OCI-LY7 (cell line): ENCODE measurements around the gene CSTB. TPM values are rescaled to one million over a fixed set of nuclear protein-coding genes. Genes with fewer than 3 reads are reported as not detected.

ENCODE experiments used
- BruUV-seq: library from RNA; stranded (reverse); fragments of 400-500 nt; replicated peaks from 2 replicates; lab custom pipeline; 2021; lab: Mats Ljungman, UMichigan
- CTCF ChIA-PET: fragments of 300-600 bp; sonication (Branson Sonifier 250); formaldehyde crosslinking; loops from one replicate; lab custom pipeline; 2022; ENCODE audit warnings: antibody characterized with exemption; ENCODE audit not compliant: unreplicated experiment; lab: Charles Lee
- POLR2A ChIA-PET: fragments of 300-600 bp; sonication (Branson Sonifier 250); formaldehyde crosslinking; loops from one replicate; lab custom pipeline; 2022; ENCODE audit warnings: antibody characterized with exemption; lab: Charles Lee
- DNase-seq: peaks from one replicate; pipeline ENCODE4 v3.0.0-alpha.2; 2015; ENCODE audit warnings: low spot score
- H2AFZ ChIP-seq: fragments of 200-600 bp; sonication (generic), shearing (Covaris generic); 2 replicates; pipeline ENCODE4 v1.6.1; 2014; ENCODE audit warnings: mild to moderate bottlenecking, antibody characterized with exemption, low read length, moderate library complexity
- H3K27ac ChIP-seq: fragments of 200-600 bp; sonication (generic); 2 replicates; pipeline ENCODE4 v1.5.1; 2014; ENCODE audit warnings: mixed run types, low read depth, mild to moderate bottlenecking, moderate library complexity, low read length, inconsistent platforms; ENCODE audit not compliant: poor library complexity, severe bottlenecking
- H3K36me3 ChIP-seq: fragments of 200-600 bp; sonication (generic); 2 replicates; pipeline ENCODE4 v1.6.1; 2014; ENCODE audit warnings: mild to moderate bottlenecking, antibody characterized with exemption, low read length, moderate library complexity, mixed read lengths; ENCODE audit not compliant: insufficient read depth
- H3K4me1 ChIP-seq: fragments of 200-600 bp; sonication (generic); 2 replicates; pipeline ENCODE4 v1.5.1; 2014; ENCODE audit warnings: mild to moderate bottlenecking, low read length; ENCODE audit not compliant: insufficient read depth, poor library complexity, severe bottlenecking
- H3K4me2 ChIP-seq: fragments of 200-600 bp; sonication (generic); 2 replicates; pipeline ENCODE4 v1.6.1; 2014; ENCODE audit warnings: mild to moderate bottlenecking, low read length
- H3K4me3 ChIP-seq: fragments of 200-600 bp; sonication (generic); 2 replicates; pipeline ENCODE4 v1.5.1; 2014; ENCODE audit warnings: mild to moderate bottlenecking, low read depth, low read length; ENCODE audit not compliant: poor library complexity, severe bottlenecking
- H3K79me2 ChIP-seq: fragments of 200-600 bp; sonication (generic); 2 replicates; pipeline ENCODE4 v1.6.1; 2016; ENCODE audit warnings: low read depth, mild to moderate bottlenecking, low read length, moderate library complexity, mixed read lengths; ENCODE audit not compliant: insufficient read depth
- H3K9me2 ChIP-seq: fragments of 200-600 bp; sonication (generic); 2 replicates; pipeline ENCODE4 v1.6.1; 2016; ENCODE audit warnings: mild to moderate bottlenecking, low read length, mixed read lengths; ENCODE audit not compliant: insufficient read depth
- H3K9me3 ChIP-seq: fragments of 200-600 bp; sonication (generic); 2 replicates; pipeline ENCODE4 v1.6.1; 2014; ENCODE audit warnings: mild to moderate bottlenecking, mixed run types, low read length, mixed read lengths
- H4K20me1 ChIP-seq: fragments of 200-600 bp; sonication (generic); 2 replicates; pipeline ENCODE4 v1.6.1; 2014; ENCODE audit warnings: mild to moderate bottlenecking, antibody characterized with exemption, low read length, moderate library complexity, mixed read lengths; ENCODE audit not compliant: insufficient read depth
- EZH2phosphoT487 ChIP-seq: fragments of 200-600 bp; sonication (generic); IDR thresholded peaks from 2 replicates; pipeline ENCODE4 v1.6.1; 2018; ENCODE audit warnings: low read depth, borderline replicate concordance, mild to moderate bottlenecking, mixed run types, antibody characterized with exemption, low read length, moderate library complexity, mixed read lengths
- intact Hi-C: fragments of 100-400 bp; cut with micrococcal nuclease; formaldehyde crosslinking; loops from one replicate; pipeline ENCODE4 v1.10.0; 2022; ENCODE audit not compliant: unreplicated experiment
- total RNA-seq, 2 experiments: library from RNA; depleted of rRNA in 1 of 2; stranded (reverse); fragments of >200 nt in 1 of 2; shearing (Covaris generic) in 1 of 2; gene quantifications; 2 replicates each; pipeline ENCODE4 v1.2.3, GENCODE V29; 2014 to 2022
- TF ChIP-seq, protein P1 (sequence below): fragments of 200-600 bp; sonication (generic); conservative IDR thresholded peaks from 2 replicates; pipeline ENCODE4 v1.5.1; 2014; ENCODE audit warnings: mild to moderate bottlenecking, antibody characterized with exemption, low read length, moderate library complexity, mixed read lengths

CSTB gene
- total RNA-seq, 2 experiments from 2014 or later, result 15.6 to 33.3 TPM

DNA sequence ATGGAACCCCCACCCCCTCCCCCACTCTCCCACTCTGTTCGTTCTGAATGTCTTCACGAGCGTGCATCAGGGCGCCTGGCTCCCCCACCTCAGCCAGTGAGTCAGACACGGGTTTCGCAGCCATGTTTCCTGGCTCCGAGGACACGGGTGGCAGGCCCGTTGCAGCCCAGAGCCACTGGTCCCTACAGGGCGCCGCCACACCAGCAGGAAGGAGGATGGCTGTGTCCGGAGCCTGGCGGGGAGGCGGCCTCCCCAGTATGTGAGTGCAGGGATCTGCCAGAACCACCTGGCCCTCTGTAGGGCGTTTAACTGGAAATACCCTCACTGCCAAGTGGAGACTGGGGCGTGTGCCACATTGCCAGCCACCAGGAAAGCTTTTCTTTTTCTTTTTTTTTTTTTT lies 18.5 kb downstream of the CSTB start:
- intact Hi-C loops, result no loop called here
- TF ChIP-seq EZH2phosphoT487, result no peak
- TF ChIP-seq, protein P1, sequence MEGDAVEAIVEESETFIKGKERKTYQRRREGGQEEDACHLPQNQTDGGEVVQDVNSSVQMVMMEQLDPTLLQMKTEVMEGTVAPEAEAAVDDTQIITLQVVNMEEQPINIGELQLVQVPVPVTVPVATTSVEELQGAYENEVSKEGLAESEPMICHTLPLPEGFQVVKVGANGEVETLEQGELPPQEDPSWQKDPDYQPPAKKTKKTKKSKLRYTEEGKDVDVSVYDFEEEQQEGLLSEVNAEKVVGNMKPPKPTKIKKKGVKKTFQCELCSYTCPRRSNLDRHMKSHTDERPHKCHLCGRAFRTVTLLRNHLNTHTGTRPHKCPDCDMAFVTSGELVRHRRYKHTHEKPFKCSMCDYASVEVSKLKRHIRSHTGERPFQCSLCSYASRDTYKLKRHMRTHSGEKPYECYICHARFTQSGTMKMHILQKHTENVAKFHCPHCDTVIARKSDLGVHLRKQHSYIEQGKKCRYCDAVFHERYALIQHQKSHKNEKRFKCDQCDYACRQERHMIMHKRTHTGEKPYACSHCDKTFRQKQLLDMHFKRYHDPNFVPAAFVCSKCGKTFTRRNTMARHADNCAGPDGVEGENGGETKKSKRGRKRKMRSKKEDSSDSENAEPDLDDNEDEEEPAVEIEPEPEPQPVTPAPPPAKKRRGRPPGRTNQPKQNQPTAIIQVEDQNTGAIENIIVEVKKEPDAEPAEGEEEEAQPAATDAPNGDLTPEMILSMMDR, result no peak
- DNase-seq, result no peak
- no peaks in the 10 kb centered on the region for H3K79me2 ChIP-seq
- H3K4me3 ChIP-seq, result no peak overlapping the region
- no peaks in the 10 kb centered on the region for H3K4me1 ChIP-seq
- H3K9me2 ChIP-seq, result no peaks in the 10 kb centered on the region
- ChIA-PET POLR2A (interaction anchor here (0.7 to 1.0 kb wide), 2 partner anchors 12 to 942 kb away, joined by 3 read pairs; no protein-coding TSS in a partner anchor), CTCF (no interaction called here)
- BruUV-seq, result no TSS peak
- no peak overlapping the region for H2AFZ ChIP-seq
- H3K36me3 ChIP-seq, result peaks cover 34% of the 10 kb centered on the region
- no peaks in the 10 kb centered on the region for H4K20me1 ChIP-seq
- H3K27ac ChIP-seq, result no peak overlapping the region
- no peaks in the 10 kb centered on the region for H3K9me3 ChIP-seq
- H3K4me2 ChIP-seq, result no peak overlapping the region

DNA sequence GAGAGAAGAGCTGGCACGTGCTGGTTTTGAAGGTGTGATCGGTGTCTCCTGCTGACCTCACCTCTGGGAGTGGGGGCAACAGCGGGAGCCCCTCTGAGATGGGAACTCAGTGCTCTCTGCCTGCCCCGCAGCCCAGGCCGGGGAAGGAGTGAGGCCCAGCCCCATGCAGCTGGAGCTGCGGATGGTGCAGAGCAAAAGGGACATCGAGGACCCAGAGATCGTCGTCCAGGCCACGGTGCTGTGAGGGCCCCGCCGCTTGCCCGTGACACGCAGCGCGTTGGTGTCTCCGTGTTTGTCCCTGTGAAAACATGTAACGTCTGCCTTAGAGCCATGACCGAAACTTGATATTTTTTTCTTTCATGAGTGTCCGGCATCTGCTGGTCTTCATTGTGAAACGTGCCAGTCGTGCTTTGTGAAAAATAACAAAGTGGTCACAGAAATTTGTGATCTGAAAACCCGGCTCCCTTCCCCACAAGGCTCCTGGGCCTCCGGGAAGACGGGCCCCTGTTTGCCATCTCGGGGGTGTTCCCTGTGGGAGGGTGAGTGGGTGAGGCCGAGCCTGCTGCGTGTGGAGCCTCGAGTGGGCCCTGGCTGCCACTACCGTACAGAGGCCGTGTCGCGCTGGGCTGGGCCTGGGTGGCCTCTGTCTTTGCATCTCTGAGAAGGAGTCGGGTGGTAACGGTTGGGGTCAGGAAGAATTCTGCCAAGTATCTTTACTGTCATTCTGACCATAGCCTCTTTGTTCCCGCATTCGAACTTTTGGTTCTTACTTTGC lies 20.1 kb downstream of the CSTB start:
- POLR2A ChIA-PET, result no interaction called here
- Histone ChIP-seq H3K79me2 (no peaks in the 10 kb centered on the region), H3K4me2 (no peak overlapping the region), H3K9me2 (no peaks in the 10 kb centered on the region), H3K4me3 (no peak overlapping the region), H2AFZ (no peak overlapping the region), H3K4me1 (no peaks in the 10 kb centered on the region), H3K9me3 (no peaks in the 10 kb centered on the region), H4K20me1 (no peaks in the 10 kb centered on the region), H3K36me3 (peaks cover 34% of the 10 kb centered on the region), H3K27ac (no peak overlapping the region)
- no TSS peak for BruUV-seq
- TF ChIP-seq, protein P1, result no peak
- TF ChIP-seq EZH2phosphoT487, result no peak
- CTCF ChIA-PET, result no interaction called here
- intact Hi-C loops, result no loop called here
- DNase-seq, result no peak
